ENCODE data around the gene HOXB3. TPM values are rescaled to one million over a fixed set of nuclear protein-coding genes. Genes with fewer than 3 reads are reported as not detected.

HOXB3 gene
- total RNA-seq, 1 donor from 2014 or later, result 4.2 TPM

DNA sequence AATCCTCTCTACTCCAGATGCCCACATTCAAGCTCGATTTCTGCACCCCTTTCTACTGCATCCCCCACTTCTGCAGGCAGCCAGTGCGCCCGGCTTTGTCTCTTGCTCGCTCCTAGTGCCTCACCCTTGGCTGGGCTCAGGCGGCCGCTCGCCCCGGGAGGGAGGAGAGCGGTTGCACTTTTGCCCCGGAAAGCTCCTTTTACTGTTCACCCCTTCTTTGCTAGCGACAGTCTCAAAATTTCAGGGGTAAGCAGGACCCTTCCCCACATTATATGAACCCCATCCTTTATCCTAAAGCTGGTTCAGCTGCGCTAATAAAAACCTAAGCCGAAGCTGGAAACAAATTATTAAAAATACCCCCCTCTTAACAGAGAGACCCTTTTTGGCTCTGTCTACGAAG lies 2.5 kb upstream of the HOXB3 start:
- Histone ChIP-seq H3K9me3 (ENCODE audit: control insufficient read depth in 3 of 3, low read length in 3 of 3) (no peaks in the 10 kb centered on the region), H3K9ac (ENCODE audit: low read depth in 1 of 3, low read length in 3 of 3) (no peak overlapping the region), H3K27ac (ENCODE audit: low read depth, low read length) (no peak overlapping the region), H3K4me3 (ENCODE audit: low read length in 3 of 3) (no peak overlapping the region), H3K4me1 (ENCODE audit: control insufficient read depth in 3 of 3, insufficient read depth in 3 of 3, low read length in 3 of 3) (peaks cover 10 to 25% (median 17%) of the 10 kb centered on the region in 3 donors), H3K27me3 (ENCODE audit: control insufficient read depth in 3 of 3, insufficient read depth in 3 of 3, low read length in 3 of 3) (peaks cover 67 to 91% (median 85%) of the 10 kb centered on the region in 3 donors), H3K36me3 (ENCODE audit: control insufficient read depth in 3 of 3, insufficient read depth in 3 of 3, low read length in 3 of 3) (no peaks in the 10 kb centered on the region)

DNA sequence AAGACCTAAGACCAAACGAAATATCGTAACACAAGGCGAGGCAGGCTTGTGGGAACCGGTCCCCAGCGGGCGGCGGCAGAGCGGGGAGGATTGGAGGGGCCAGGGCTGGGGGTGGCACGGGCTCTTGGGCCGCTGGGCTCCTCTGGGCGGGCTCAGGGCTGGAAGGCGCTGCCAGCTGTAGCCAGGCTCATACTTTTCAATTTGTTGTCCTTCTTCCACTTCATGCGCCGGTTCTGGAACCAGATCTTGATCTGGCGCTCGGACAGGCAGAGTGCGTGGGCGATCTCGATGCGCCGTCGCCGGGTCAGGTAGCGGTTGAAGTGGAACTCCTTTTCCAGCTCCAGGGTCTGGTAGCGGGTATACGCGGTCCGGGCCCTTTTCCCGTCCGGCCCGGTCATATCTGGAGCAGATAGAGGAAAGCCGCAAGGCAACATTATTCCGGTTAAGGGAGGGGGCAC lies 2.0 kb upstream of the HOXB3 start:
- H3K4me1 ChIP-seq (ENCODE audit: control insufficient read depth in 3 of 3, insufficient read depth in 3 of 3, low read length in 3 of 3), result peaks cover 6 to 24% (median 12%) of the 10 kb centered on the region in 3 donors
- H3K27ac ChIP-seq (ENCODE audit: low read depth, low read length), result no peak overlapping the region
- H3K36me3 ChIP-seq (ENCODE audit: control insufficient read depth in 3 of 3, insufficient read depth in 3 of 3, low read length in 3 of 3), result no peaks in the 10 kb centered on the region
- H3K4me3 ChIP-seq (ENCODE audit: low read length in 3 of 3), result no peak overlapping the region
- H3K9me3 ChIP-seq (ENCODE audit: control insufficient read depth in 3 of 3, low read length in 3 of 3), result no peaks in the 10 kb centered on the region
- no peak overlapping the region for H3K9ac ChIP-seq (ENCODE audit: low read depth in 1 of 3, low read length in 3 of 3)
- H3K27me3 ChIP-seq (ENCODE audit: control insufficient read depth in 3 of 3, insufficient read depth in 3 of 3, low read length in 3 of 3), result peaks cover 66 to 91% (median 84%) of the 10 kb centered on the region in 3 donors

DNA sequence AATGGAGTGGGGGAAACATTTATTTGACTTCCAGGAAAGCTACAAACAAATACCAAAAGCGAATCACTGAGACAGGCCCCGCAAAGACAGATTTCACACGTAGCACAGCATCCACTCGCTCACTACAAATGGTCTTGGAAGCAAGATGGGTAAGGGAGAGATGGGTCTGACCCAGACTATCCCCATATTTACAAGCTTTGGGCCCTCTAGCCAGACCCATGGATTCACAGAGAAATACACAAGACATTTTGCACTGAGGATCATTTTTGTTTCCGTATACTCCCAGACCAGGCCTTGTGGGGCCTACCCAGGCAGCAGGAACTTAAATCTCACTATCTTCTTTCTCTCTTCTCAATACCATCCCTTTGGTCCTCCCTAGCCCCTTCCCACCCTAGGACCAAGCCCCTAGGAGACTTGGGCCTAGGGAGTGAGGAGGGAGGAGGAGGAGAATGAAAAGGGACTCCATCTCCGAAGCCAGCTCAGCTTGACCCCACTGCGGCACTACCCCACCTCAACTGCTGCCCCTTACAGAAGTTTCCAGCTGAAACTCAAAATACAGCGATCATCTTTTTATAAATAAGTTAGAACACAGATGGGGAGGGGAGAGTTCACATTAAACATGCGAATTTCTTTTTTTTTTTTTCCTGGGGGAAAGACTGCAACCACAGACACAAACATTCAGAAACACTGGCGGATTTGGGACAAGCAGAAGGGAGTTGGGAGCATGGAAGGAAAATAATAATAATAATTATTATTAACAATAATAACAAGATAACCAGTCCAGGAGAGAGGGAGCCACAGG lies 1.4 kb upstream of the HOXB3 start:
- H3K4me3 ChIP-seq (ENCODE audit: low read length in 3 of 3), result no peak overlapping the region
- no peaks in the 10 kb centered on the region for H3K9me3 ChIP-seq (ENCODE audit: control insufficient read depth in 3 of 3, low read length in 3 of 3)
- H3K36me3 ChIP-seq (ENCODE audit: control insufficient read depth in 3 of 3, insufficient read depth in 3 of 3, low read length in 3 of 3), result no peaks in the 10 kb centered on the region
- peaks cover 6 to 22% (median 10%) of the 10 kb centered on the region in 3 donors for H3K4me1 ChIP-seq (ENCODE audit: control insufficient read depth in 3 of 3, insufficient read depth in 3 of 3, low read length in 3 of 3)
- no peak overlapping the region for H3K27ac ChIP-seq (ENCODE audit: low read depth, low read length)
- H3K9ac ChIP-seq (ENCODE audit: low read depth in 1 of 3, low read length in 3 of 3), result no peak overlapping the region
- H3K27me3 ChIP-seq (ENCODE audit: control insufficient read depth in 3 of 3, insufficient read depth in 3 of 3, low read length in 3 of 3), result peaks cover 64 to 91% (median 84%) of the 10 kb centered on the region in 3 donors

DNA sequence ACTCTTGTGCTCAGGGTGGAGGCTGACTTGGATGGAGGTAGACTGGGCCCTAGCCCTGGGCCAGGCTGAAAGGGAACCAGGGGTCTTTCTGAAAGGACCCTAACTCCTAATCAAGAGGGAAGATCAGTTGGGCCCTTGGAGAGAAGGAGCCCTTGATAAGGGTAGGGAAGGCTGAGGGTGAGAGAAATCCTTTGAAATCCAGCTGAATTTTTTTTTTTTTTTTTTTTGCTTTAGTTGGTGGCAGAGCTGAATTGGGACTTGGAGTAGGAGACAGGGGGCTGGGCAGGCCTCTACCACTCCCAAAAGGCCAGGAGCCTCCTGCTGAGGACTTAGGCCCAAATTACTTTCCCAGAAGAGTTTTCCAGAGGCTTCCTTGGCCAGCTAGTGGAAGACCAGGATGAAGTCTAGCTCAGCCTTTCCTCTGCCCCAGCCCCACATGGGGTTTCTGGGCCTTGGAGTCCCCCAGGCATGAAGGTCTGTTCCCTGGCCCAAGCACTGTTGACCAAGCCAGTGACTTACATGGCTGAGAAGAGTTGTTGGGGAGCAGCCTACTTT lies 643 bp upstream of the HOXB3 start:
- H3K27me3 ChIP-seq (ENCODE audit: control insufficient read depth in 3 of 3, insufficient read depth in 3 of 3, low read length in 3 of 3), result peaks cover 60 to 91% (median 84%) of the 10 kb centered on the region in 3 donors
- no peaks in the 10 kb centered on the region for H3K36me3 ChIP-seq (ENCODE audit: control insufficient read depth in 3 of 3, insufficient read depth in 3 of 3, low read length in 3 of 3)
- no peak overlapping the region for H3K4me3 ChIP-seq (ENCODE audit: low read length in 3 of 3)
- H3K4me1 ChIP-seq (ENCODE audit: control insufficient read depth in 3 of 3, insufficient read depth in 3 of 3, low read length in 3 of 3), result peaks cover 12 to 28% (median 14%) of the 10 kb centered on the region in 3 donors
- no peak overlapping the region for H3K9ac ChIP-seq (ENCODE audit: low read depth in 1 of 3, low read length in 3 of 3)
- H3K27ac ChIP-seq (ENCODE audit: low read depth, low read length), result no peak overlapping the region
- no peaks in the 10 kb centered on the region for H3K9me3 ChIP-seq (ENCODE audit: control insufficient read depth in 3 of 3, low read length in 3 of 3)

DNA sequence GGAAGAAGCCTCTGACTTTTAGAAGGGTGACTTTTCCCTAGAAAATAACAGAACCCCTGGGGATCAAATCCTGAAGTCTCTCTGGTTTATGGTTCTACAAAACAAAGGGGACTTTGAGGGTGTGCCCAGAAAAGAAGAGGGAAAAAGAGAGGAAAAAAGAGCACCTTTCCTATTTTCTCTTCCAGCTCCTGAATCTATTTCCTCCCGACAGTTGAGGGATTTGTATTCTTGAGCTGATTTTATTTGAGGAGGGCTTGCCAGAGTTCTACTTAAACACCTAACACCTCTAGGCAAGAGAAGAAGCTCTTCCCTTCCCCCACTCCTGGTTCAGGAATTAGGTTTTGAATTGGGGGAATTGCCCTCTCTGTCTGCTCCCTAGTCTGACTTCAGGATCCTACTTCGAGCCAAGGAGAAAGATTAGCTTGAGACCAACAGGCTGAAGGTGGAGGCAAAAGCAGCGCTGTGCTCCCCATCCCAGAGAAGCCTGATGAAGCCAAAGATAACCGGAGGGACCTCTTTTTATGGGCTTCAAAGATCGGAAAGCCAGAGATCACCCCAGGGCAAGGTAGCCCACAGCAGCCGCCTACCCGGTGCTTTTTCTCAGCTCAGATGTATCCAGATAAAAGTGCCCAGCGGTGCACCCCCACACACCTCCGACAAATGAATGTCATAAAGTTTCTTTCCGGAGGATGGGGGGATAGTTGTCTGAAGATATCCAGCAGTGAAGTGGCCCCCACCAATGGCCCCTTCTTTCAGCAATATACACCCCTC lies 796 bp downstream of the HOXB3 start:
- Histone ChIP-seq H3K27me3 (ENCODE audit: control insufficient read depth in 3 of 3, insufficient read depth in 3 of 3, low read length in 3 of 3) (peaks cover 48 to 91% (median 79%) of the 10 kb centered on the region in 3 donors), H3K4me1 (ENCODE audit: control insufficient read depth in 3 of 3, insufficient read depth in 3 of 3, low read length in 3 of 3) (peaks cover 19 to 34% (median 23%) of the 10 kb centered on the region in 3 donors), H3K27ac (ENCODE audit: low read depth, low read length) (no peak overlapping the region), H3K36me3 (ENCODE audit: control insufficient read depth in 3 of 3, insufficient read depth in 3 of 3, low read length in 3 of 3) (no peaks in the 10 kb centered on the region), H3K9ac (ENCODE audit: low read depth in 1 of 3, low read length in 3 of 3) (no peak overlapping the region), H3K9me3 (ENCODE audit: control insufficient read depth in 3 of 3, low read length in 3 of 3) (no peaks in the 10 kb centered on the region), H3K4me3 (ENCODE audit: low read length in 3 of 3) (no peak overlapping the region)

DNA sequence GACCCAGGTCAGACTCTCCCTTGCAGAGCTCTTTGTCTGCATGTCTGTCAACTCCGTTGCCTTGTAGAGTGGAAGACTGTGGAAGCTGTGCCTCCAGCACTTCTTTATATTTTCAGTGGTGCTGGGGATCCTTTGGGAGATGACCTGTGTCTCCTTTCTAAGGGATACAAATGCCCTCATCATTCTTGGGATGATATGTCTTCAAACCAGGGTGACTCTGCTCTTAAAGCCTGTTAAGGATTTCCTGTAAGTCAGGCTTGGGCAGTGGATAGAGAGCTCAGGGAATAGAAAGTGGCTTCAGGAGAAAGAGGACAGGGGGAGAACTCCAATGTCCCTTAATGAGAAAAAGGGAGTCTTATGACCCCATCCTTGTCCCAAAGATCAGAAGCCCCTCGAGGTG lies 1.5 kb downstream of the HOXB3 start:
- Histone ChIP-seq H3K4me1 (ENCODE audit: control insufficient read depth in 3 of 3, insufficient read depth in 3 of 3, low read length in 3 of 3) (peaks cover 19 to 28% (median 23%) of the 10 kb centered on the region in 3 donors), H3K27ac (ENCODE audit: low read depth, low read length) (no peak overlapping the region), H3K36me3 (ENCODE audit: control insufficient read depth in 3 of 3, insufficient read depth in 3 of 3, low read length in 3 of 3) (no peaks in the 10 kb centered on the region), H3K9me3 (ENCODE audit: control insufficient read depth in 3 of 3, low read length in 3 of 3) (no peaks in the 10 kb centered on the region), H3K27me3 (ENCODE audit: control insufficient read depth in 3 of 3, insufficient read depth in 3 of 3, low read length in 3 of 3) (peaks cover 44 to 93% (median 79%) of the 10 kb centered on the region in 3 donors), H3K9ac (ENCODE audit: low read depth in 1 of 3, low read length in 3 of 3) (no peak overlapping the region), H3K4me3 (ENCODE audit: low read length in 3 of 3) (no peak overlapping the region)

DNA sequence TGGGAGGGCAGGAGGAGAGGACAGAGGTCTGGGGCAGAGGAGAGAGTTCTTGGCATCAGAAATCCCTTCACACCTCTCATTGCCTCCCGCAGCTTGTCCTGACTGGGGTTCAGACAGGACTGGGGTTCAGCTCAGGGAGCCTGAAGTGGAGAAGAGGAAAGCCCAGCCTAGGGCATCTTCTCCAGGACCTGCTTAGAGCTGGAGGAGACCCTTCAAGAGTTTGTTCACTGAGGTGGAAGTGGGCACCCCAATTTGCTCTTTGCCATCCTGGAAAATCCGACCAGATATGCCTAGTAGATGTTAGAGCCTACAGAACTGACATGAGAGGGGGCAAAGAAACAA lies 2.0 kb downstream of the HOXB3 start:
- Histone ChIP-seq H3K4me3 (ENCODE audit: low read length in 3 of 3) (no peak overlapping the region), H3K27ac (ENCODE audit: low read depth, low read length) (no peak overlapping the region), H3K9ac (ENCODE audit: low read depth in 1 of 3, low read length in 3 of 3) (no peak overlapping the region), H3K36me3 (ENCODE audit: control insufficient read depth in 3 of 3, insufficient read depth in 3 of 3, low read length in 3 of 3) (no peaks in the 10 kb centered on the region), H3K27me3 (ENCODE audit: control insufficient read depth in 3 of 3, insufficient read depth in 3 of 3, low read length in 3 of 3) (peaks cover 44 to 93% (median 79%) of the 10 kb centered on the region in 3 donors), H3K4me1 (ENCODE audit: control insufficient read depth in 3 of 3, insufficient read depth in 3 of 3, low read length in 3 of 3) (peaks cover 14 to 23% (median 18%) of the 10 kb centered on the region in 3 donors), H3K9me3 (ENCODE audit: control insufficient read depth in 3 of 3, low read length in 3 of 3) (no peaks in the 10 kb centered on the region)

DNA sequence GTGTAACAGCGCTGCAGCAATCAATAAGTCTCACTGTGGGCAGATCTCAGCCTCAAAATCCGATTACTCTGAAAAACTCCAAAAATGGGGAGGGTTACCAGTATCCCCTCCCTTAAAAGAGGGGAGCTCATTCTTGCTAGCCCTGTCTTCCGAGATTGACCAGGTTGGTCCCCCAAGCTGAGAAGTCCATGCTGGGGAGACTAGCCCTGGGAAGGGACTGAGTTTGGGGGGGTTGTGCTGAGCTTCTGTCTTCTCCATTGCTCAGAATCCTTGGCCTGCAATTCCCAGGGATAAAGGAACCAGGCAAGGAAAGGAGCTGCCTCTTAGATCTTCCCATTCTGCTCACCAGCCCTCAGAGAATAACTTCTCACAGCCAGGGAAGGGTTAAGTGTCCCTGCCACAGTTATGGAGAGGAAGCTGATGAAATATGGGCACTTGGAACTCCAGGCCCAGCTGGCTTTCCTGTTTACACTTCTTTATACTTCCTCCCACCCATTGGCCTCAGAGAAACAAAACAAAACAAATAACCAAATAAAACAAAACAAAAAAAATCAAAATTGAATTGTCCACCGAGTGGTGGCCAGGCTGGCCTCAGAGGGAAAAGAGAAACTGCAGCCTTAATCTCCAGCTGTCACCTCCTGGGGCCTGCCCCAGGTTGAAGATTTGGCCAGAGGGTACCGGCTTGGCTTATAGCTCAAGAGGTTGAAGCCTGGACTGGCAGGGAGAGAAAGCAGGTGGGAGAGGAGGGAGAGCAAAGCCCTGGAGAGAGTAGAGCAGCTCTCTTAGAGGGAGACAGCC lies 2.6 kb downstream of the HOXB3 start:
- Histone ChIP-seq H3K9me3 (ENCODE audit: control insufficient read depth in 3 of 3, low read length in 3 of 3) (no peaks in the 10 kb centered on the region), H3K27me3 (ENCODE audit: control insufficient read depth in 3 of 3, insufficient read depth in 3 of 3, low read length in 3 of 3) (peaks cover 48 to 97% (median 80%) of the 10 kb centered on the region in 3 donors), H3K36me3 (ENCODE audit: control insufficient read depth in 3 of 3, insufficient read depth in 3 of 3, low read length in 3 of 3) (no peaks in the 10 kb centered on the region), H3K4me1 (ENCODE audit: control insufficient read depth in 3 of 3, insufficient read depth in 3 of 3, low read length in 3 of 3) (peaks cover 13 to 21% (median 17%) of the 10 kb centered on the region in 3 donors), H3K9ac (ENCODE audit: low read depth in 1 of 3, low read length in 3 of 3) (no peak overlapping the region), H3K4me3 (ENCODE audit: low read length in 3 of 3) (no peak overlapping the region), H3K27ac (ENCODE audit: low read depth, low read length) (no peak overlapping the region)

All from skeletal muscle tissue (tissue), 4 donors.